ENCODE data around the gene CD300LB. TPM values are rescaled to one million over a fixed set of nuclear protein-coding genes. Genes with fewer than 3 reads are reported as not detected.

The CD300LB gene
- total RNA-seq, 2 donors from 2014 or later: not detected

GRCh38 chr17:74542727-74543383, 11.6 kb upstream of the CD300LB start:
- Mint-ChIP-seq H3K27ac (no peak overlapping the region), H3K27me3 (ENCODE audit: insufficient read depth) (peaks cover 12% of the 10 kb centered on the region), H3K4me3 (no peak overlapping the region), H3K36me3 (ENCODE audit: low read depth) (no peaks in the 10 kb centered on the region), H3K9me3 (no peaks in the 10 kb centered on the region), H3K4me1 (peaks cover 3% of the 10 kb centered on the region)
- no peak for TF ChIP-seq CTCF (conservative IDR thresholded peaks at IDR 0.05)
- Histone ChIP-seq H3K9me3 (ENCODE audit: control insufficient read depth, low read length) (no peaks in the 10 kb centered on the region), H3K36me3 (ENCODE audit: control insufficient read depth, insufficient read depth, low read length) (no peaks in the 10 kb centered on the region), H3K27me3 (ENCODE audit: control insufficient read depth, insufficient read depth, low read length, poor library complexity, severe bottlenecking) (peaks cover 9% of the 10 kb centered on the region), H3K4me1 (ENCODE audit: control insufficient read depth, insufficient read depth, low read length) (no peaks in the 10 kb centered on the region), H3K4me3 (ENCODE audit: low read length) (no peak overlapping the region), H3K27ac (ENCODE audit: low read depth, low read length) (no peak overlapping the region), H3K9ac (ENCODE audit: extremely low read depth, low read length, poor library complexity, severe bottlenecking) (no peak overlapping the region)
- no peak for DNase-seq
- WGBS, 2 experiments (ENCODE audit: insufficient coverage in 1 of 2, insufficient read length in 1 of 2): 92 to 95% methylated on average over 9 to 17 of the region's 17 CpGs

- no peak overlapping the region for H3K27ac ChIP-seq (ENCODE audit: low read depth, low read length)
- Mint-ChIP-seq H3K36me3 (ENCODE audit: low read depth) (no peaks in the 10 kb centered on the region), H3K9me3 (no peaks in the 10 kb centered on the region), H3K27me3 (ENCODE audit: insufficient read depth) (peaks cover 16% of the 10 kb centered on the region), H3K4me3 (no peak overlapping the region), H3K4me1 (peaks cover 3% of the 10 kb centered on the region), H3K27ac (no peak overlapping the region)
- H3K4me1 ChIP-seq (ENCODE audit: control insufficient read depth, insufficient read depth, low read length): no peaks in the 10 kb centered on the region
- no peaks in the 10 kb centered on the region for H3K9me3 ChIP-seq (ENCODE audit: control insufficient read depth, low read length)
- no peak for TF ChIP-seq CTCF (conservative IDR thresholded peaks at IDR 0.05)
- DNase-seq: no peak
- peaks cover 16% of the 10 kb centered on the region for H3K27me3 ChIP-seq (ENCODE audit: control insufficient read depth, insufficient read depth, low read length, poor library complexity, severe bottlenecking)
- no peak overlapping the region for H3K9ac ChIP-seq (ENCODE audit: extremely low read depth, low read length, poor library complexity, severe bottlenecking)
- H3K4me3 ChIP-seq (ENCODE audit: low read length): no peak overlapping the region
- no peaks in the 10 kb centered on the region for H3K36me3 ChIP-seq (ENCODE audit: control insufficient read depth, insufficient read depth, low read length)
- 88 to 90% methylated on average over 3 to 5 of the region's 5 CpGs for WGBS, 2 experiments (ENCODE audit: insufficient coverage in 1 of 2, insufficient read length in 1 of 2)
These were observed 10.9 kb upstream of the CD300LB start for GRCh38 chr17:74542166-74542565.

GRCh38 chr17:74541176-74542111, 10.2 kb upstream of the CD300LB start:
- H3K9me3 Mint-ChIP-seq: no peaks in the 10 kb centered on the region
- DNase-seq: no peak
- H3K4me1 Mint-ChIP-seq: peaks cover 3% of the 10 kb centered on the region
- no peak overlapping the region for H3K9ac ChIP-seq (ENCODE audit: extremely low read depth, low read length, poor library complexity, severe bottlenecking)
- H3K4me3 ChIP-seq (ENCODE audit: low read length): no peak overlapping the region
- H3K36me3 ChIP-seq (ENCODE audit: control insufficient read depth, insufficient read depth, low read length): no peaks in the 10 kb centered on the region
- no peak for TF ChIP-seq CTCF (conservative IDR thresholded peaks at IDR 0.05)
- H3K27me3 Mint-ChIP-seq (ENCODE audit: insufficient read depth): peaks cover 24% of the 10 kb centered on the region
- H3K4me3 Mint-ChIP-seq: no peak overlapping the region
- peaks cover 16% of the 10 kb centered on the region for H3K27me3 ChIP-seq (ENCODE audit: control insufficient read depth, insufficient read depth, low read length, poor library complexity, severe bottlenecking)
- H3K27ac Mint-ChIP-seq: no peak overlapping the region
- 89 to 90% methylated on average over 10 to 23 of the region's 23 CpGs for WGBS, 2 experiments (ENCODE audit: insufficient coverage in 1 of 2, insufficient read length in 1 of 2)
- H3K4me1 ChIP-seq (ENCODE audit: control insufficient read depth, insufficient read depth, low read length): no peaks in the 10 kb centered on the region
- H3K36me3 Mint-ChIP-seq (ENCODE audit: low read depth): no peaks in the 10 kb centered on the region
- H3K27ac ChIP-seq (ENCODE audit: low read depth, low read length): no peak overlapping the region
- no peaks in the 10 kb centered on the region for H3K9me3 ChIP-seq (ENCODE audit: control insufficient read depth, low read length)

Measured in endodermal cell (in vitro differentiated cells).